Mesothelial cell of epicardium (in vitro differentiated cells): ENCODE data around the gene NEBL. TPM values are rescaled to one million over a fixed set of nuclear protein-coding genes. Genes with fewer than 3 reads are reported as not detected.
A peak's percentile ranks its signal among the peaks of the same experiment; 100 is the strongest.

Experiments
- DNase-seq, 2 experiments: peaks; one replicate each; pipeline ENCODE4 v3.0.0; 2021; ENCODE audit warnings: low spot score in 2 of 2; ENCODE audit not compliant: unreplicated experiment in 2 of 2
- H3K27ac Mint-ChIP-seq: 2 replicates; pipeline ENCODE4 v1.8.0; 2021; ENCODE audit warnings: mixed read lengths
- H3K27me3 Mint-ChIP-seq: 2 replicates; pipeline ENCODE4 v1.8.0; 2021; ENCODE audit warnings: low read depth, mixed read lengths
- H3K36me3 Mint-ChIP-seq: 2 replicates; pipeline ENCODE4 v1.8.0; 2021; ENCODE audit warnings: mixed read lengths
- H3K4me1 Mint-ChIP-seq: 2 replicates; pipeline ENCODE4 v1.8.0; 2021; ENCODE audit warnings: mixed read lengths
- H3K4me3 Mint-ChIP-seq: 2 replicates; pipeline ENCODE4 v1.8.0; 2021; ENCODE audit warnings: mild to moderate bottlenecking, moderate library complexity, mixed read lengths
- H3K9me3 Mint-ChIP-seq: 2 replicates; pipeline ENCODE4 v1.8.0; 2021; ENCODE audit warnings: mixed read lengths
- total RNA-seq: library from RNA; stranded (reverse); gene quantifications from 3 replicates; pipeline ENCODE4 v1.2.1, GENCODE V29; 2021
- TF ChIP-seq, protein P1 (sequence below): fragments of 200-600 bp; sonication (generic); IDR thresholded peaks from one replicate; pipeline ENCODE4 v1.5.0; 2021; ENCODE audit warnings: antibody characterized with exemption; ENCODE audit not compliant: unreplicated experiment

NEBL gene
- total RNA-seq, 1 donor from 2014 or later, result 13.0 TPM

DNA sequence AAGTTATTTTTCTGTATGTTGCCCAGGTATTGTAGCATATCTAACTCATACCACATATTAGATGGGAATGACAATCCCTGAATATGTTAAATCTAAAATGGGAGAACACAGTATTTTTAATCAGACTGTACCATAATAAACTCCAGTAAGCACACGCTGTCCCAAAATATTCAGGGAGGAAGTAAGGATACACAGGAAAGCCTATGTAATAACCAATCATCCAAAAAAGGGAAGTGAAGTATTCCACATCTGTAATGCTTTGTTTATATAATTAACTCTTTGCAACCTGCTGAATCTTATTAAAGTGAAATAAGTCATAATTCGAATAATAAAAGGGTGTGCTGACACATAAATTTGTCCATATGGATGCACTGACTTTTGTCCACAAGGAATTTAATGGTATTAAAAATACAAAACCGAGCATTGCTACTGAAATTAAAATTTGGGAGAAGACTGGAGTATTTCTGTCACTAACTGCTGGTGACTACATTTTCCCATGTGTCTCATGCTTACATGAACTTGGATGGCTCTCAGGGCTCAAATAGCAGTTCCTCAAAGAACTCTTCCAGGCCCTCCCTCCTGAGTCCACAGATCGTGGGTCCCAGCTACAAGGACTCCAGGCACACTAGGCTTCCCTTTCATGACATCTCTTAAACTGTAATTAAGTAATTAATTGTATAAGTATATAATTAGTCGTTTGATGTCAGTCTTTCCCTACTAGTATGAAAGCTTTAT lies 120.6 kb downstream of the NEBL start:
- Mint-ChIP-seq H3K36me3 (no peaks in the 10 kb centered on the region), H3K27me3 (no peaks in the 10 kb centered on the region), H3K27ac (no peak overlapping the region), H3K9me3 (peaks cover 9% of the 10 kb centered on the region), H3K4me3 (no peak overlapping the region), H3K4me1 (peaks cover 25% of the 10 kb centered on the region)
- TF ChIP-seq, protein P1, sequence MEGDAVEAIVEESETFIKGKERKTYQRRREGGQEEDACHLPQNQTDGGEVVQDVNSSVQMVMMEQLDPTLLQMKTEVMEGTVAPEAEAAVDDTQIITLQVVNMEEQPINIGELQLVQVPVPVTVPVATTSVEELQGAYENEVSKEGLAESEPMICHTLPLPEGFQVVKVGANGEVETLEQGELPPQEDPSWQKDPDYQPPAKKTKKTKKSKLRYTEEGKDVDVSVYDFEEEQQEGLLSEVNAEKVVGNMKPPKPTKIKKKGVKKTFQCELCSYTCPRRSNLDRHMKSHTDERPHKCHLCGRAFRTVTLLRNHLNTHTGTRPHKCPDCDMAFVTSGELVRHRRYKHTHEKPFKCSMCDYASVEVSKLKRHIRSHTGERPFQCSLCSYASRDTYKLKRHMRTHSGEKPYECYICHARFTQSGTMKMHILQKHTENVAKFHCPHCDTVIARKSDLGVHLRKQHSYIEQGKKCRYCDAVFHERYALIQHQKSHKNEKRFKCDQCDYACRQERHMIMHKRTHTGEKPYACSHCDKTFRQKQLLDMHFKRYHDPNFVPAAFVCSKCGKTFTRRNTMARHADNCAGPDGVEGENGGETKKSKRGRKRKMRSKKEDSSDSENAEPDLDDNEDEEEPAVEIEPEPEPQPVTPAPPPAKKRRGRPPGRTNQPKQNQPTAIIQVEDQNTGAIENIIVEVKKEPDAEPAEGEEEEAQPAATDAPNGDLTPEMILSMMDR, result no peak
- no peak for DNase-seq

DNA sequence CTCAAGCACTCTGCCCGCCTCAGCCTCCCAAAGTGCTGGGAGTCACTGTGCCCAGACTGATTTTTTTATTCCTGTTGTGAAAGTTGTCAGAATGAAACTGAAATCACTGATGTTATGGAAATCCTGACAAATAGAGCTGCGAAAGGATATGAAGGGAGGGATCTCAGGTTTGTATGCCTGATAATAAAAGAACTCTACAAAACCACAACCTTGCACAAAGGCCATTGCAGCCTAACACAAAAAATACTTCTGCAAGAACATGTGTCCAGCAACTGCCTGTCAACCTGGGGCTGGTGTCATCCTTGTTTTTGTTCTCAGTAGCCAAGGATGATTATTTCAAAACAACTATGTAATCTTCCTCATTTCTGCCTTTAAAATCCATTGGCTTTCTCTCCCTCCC lies 126.1 kb downstream of the NEBL start:
- Mint-ChIP-seq H3K4me1 (peaks cover 41% of the 10 kb centered on the region), H3K4me3 (no peak overlapping the region), H3K27ac (no peak overlapping the region), H3K9me3 (no peaks in the 10 kb centered on the region), H3K36me3 (no peaks in the 10 kb centered on the region), H3K27me3 (no peaks in the 10 kb centered on the region)
- DNase-seq, result no peak
- TF ChIP-seq, protein P1, result no peak

DNA sequence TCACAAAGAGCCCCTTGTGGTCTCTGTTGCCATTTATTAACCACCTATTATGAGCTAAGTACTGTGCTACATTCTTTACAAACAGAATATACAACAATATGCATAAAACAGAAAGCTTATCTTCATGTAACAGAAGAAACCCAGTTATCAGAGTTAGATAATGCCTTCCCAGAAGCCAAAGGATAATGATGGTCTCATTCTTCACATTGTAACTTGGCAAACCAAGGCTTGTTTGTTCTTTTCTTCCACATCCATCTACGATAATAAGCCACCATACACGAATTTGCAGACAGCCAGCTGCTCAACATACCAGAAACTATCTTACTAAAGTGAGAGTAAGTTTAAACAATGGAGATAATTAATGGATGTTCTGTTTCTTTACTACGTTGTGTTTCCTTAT lies 127.6 kb downstream of the NEBL start:
- Mint-ChIP-seq H3K27ac (no peak overlapping the region), H3K4me3 (no peak overlapping the region), H3K9me3 (no peaks in the 10 kb centered on the region), H3K36me3 (no peaks in the 10 kb centered on the region), H3K27me3 (no peaks in the 10 kb centered on the region), H3K4me1 (peaks cover 27% of the 10 kb centered on the region)
- no peak for DNase-seq
- TF ChIP-seq, protein P1, result no peak

DNA sequence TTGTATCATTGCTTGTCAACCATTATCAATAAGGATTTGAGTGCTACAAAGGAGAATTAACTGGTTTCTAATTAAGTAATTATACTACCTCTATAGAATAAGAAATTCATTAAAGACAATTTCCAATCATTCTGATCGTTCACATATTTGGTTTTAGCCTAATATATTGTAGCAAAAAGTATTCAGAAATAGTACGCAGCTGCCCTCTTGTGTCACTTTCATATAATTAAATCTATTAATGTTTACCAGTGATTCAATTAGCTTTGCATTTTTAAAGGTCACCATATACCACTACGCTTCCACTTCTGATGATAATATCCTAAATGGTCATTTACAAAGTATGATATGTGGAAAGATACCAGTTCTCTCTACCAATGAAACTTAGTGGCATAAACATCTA lies 128.3 kb downstream of the NEBL start:
- Mint-ChIP-seq H3K27ac (no peak overlapping the region), H3K9me3 (peaks cover 3% of the 10 kb centered on the region), H3K4me3 (no peak overlapping the region), H3K4me1 (peaks cover 27% of the 10 kb centered on the region), H3K27me3 (no peaks in the 10 kb centered on the region), H3K36me3 (no peaks in the 10 kb centered on the region)
- no peak for DNase-seq
- TF ChIP-seq, protein P1, result peak; percentile 56

DNA sequence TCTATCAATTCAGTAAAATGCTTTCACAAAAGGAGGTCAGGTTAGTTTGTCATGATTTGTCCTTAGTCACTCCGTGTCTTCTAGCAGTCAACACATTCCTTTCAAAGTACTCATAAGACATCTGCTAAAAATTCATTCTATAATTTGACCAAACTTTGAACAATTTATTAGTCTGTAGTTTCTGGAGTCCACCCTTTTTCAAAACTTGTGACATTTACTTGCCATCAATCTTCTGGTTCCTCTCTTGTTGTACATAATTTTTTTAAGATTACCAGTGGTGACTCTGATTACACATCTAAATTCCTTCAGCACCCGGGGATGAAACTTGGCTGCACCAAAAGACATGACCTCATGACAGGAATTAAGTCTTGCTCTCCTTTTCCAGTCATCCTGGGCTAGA lies 130.1 kb downstream of the NEBL start:
- TF ChIP-seq, protein P1, result no peak
- Mint-ChIP-seq H3K4me3 (no peak overlapping the region), H3K36me3 (no peaks in the 10 kb centered on the region), H3K9me3 (peaks cover 3% of the 10 kb centered on the region), H3K27me3 (no peaks in the 10 kb centered on the region), H3K4me1 (peaks cover 27% of the 10 kb centered on the region), H3K27ac (peak overlapping the region; percentile 11)
- no peak for DNase-seq
